PC-3 (cell line): Measurements from ENCODE around the gene IGFBP1. TPM values are rescaled to one million over a fixed set of nuclear protein-coding genes. Genes with fewer than 3 reads are reported as not detected.

Experiments
- ATAC-seq: fragments of 200-7000 bp; cut with Tn5 transposase; 2 replicates; pipeline ENCODE4 v1.9.1; 2020; ENCODE audit warnings: mild to moderate bottlenecking, moderate library complexity
- BruUV-seq: library from RNA; stranded (reverse); fragments of 400-500 nt; replicated peaks from 2 replicates; lab custom pipeline; 2021; lab: Mats Ljungman, UMichigan
- CTCF ChIA-PET: fragments of 300-600 bp; sonication (Branson Sonifier 250); formaldehyde crosslinking; loops from one replicate; lab custom pipeline; 2022; ENCODE audit warnings: antibody characterized with exemption; lab: Charles Lee
- POLR2A ChIA-PET: fragments of 300-600 bp; sonication (Branson Sonifier 250); formaldehyde crosslinking; loops from one replicate; lab custom pipeline; 2022; ENCODE audit warnings: antibody characterized with exemption; ENCODE audit not compliant: unreplicated experiment; lab: Charles Lee
- DNase-seq: peaks from one replicate; pipeline ENCODE4 v3.0.0-alpha.2; 2015
- H2AFZ ChIP-seq: fragments of 300-600 bp; sonication (generic); 2 replicates; pipeline ENCODE4 v1.6.0; 2016; ENCODE audit warnings: antibody characterized with exemption, low read length
- H3F3A ChIP-seq: fragments of 300-600 bp; sonication (generic); one replicate; pipeline ENCODE4 v1.6.0; 2017; ENCODE audit warnings: antibody characterized with exemption, low read length, control low read depth, mild to moderate bottlenecking; ENCODE audit not compliant: unreplicated experiment
- H3K27ac ChIP-seq: fragments of 300-600 bp; sonication (generic); 2 replicates; pipeline ENCODE4 v1.5.1; 2016; ENCODE audit warnings: mild to moderate bottlenecking, low read length
- H3K27me3 ChIP-seq: fragments of 300-600 bp; sonication (generic); 2 replicates; pipeline ENCODE4 v1.6.1; 2016; ENCODE audit warnings: low read length, mixed read lengths
- H3K36me3 ChIP-seq: fragments of 300-600 bp; sonication (generic); 2 replicates; pipeline ENCODE4 v1.6.1; 2016; ENCODE audit warnings: low read depth, mixed run types, low read length, mixed read lengths
- H3K4me1 ChIP-seq: fragments of 300-600 bp; sonication (generic); 2 replicates; pipeline ENCODE4 v1.5.1; 2016; ENCODE audit warnings: low read length; ENCODE audit not compliant: insufficient read depth
- H3K4me2 ChIP-seq: fragments of 300-600 bp; sonication (generic); 2 replicates; pipeline ENCODE4 v1.6.0; 2016; ENCODE audit warnings: low read length
- H3K4me3 ChIP-seq: fragments of 300-600 bp; sonication (generic); 2 replicates; pipeline ENCODE4 v1.5.1; 2016; ENCODE audit warnings: mild to moderate bottlenecking, low read length, mixed read lengths
- H3K79me2 ChIP-seq: fragments of 300-600 bp; sonication (generic); 2 replicates; pipeline ENCODE4 v1.6.1; 2017; ENCODE audit warnings: low read length, mixed read lengths
- H3K9ac ChIP-seq: fragments of 300-600 bp; sonication (generic); 2 replicates; pipeline ENCODE4 v1.6.0; 2016; ENCODE audit warnings: mild to moderate bottlenecking, low read length
- H3K9me2 ChIP-seq: fragments of 300-600 bp; sonication (generic); replicated peaks from 2 replicates; pipeline ENCODE4 v1.6.1; 2016; ENCODE audit warnings: mixed run types, low read length, mixed read lengths
- H3K9me3 ChIP-seq: fragments of 300-600 bp; sonication (generic); 2 replicates; pipeline ENCODE4 v1.6.1; 2016; ENCODE audit warnings: low read length, mixed read lengths
- H4K20me1 ChIP-seq: fragments of 300-600 bp; sonication (generic); 2 replicates; pipeline ENCODE4 v1.6.1; 2016; ENCODE audit warnings: low read length, mixed read lengths
- EZH2 ChIP-seq: fragments of 300-600 bp; sonication (generic); IDR thresholded peaks from one replicate; pipeline ENCODE4 v1.6.1; 2017; ENCODE audit warnings: antibody characterized with exemption, mild to moderate bottlenecking, low read length; ENCODE audit not compliant: unreplicated experiment
- EZH2phosphoT487 ChIP-seq: fragments of 300-600 bp; sonication (generic); IDR thresholded peaks from 2 replicates; pipeline ENCODE4 v1.6.1; 2018; ENCODE audit warnings: mild to moderate bottlenecking, antibody characterized with exemption, low read length, borderline replicate concordance
- intact Hi-C: fragments of 100-400 bp; cut with micrococcal nuclease; formaldehyde crosslinking; loops from 2 replicates; pipeline ENCODE4 v1.9.0; 2023
- total RNA-seq: library from RNA; depleted of rRNA; stranded (reverse); fragments of >200 nt; gene quantifications from 2 replicates; pipeline ENCODE4 v1.2.3, GENCODE V29; 2014
- TF ChIP-seq, protein P1 (sequence below): fragments of 300-600 bp; sonication (generic); conservative IDR thresholded peaks from 2 replicates; pipeline ENCODE4 v1.5.1; 2017; ENCODE audit warnings: antibody characterized with exemption, low read depth, mild to moderate bottlenecking, low read length

Gene IGFBP1
- total RNA-seq, 1 experiment from 2014 or later, result 1.5 TPM

DNA sequence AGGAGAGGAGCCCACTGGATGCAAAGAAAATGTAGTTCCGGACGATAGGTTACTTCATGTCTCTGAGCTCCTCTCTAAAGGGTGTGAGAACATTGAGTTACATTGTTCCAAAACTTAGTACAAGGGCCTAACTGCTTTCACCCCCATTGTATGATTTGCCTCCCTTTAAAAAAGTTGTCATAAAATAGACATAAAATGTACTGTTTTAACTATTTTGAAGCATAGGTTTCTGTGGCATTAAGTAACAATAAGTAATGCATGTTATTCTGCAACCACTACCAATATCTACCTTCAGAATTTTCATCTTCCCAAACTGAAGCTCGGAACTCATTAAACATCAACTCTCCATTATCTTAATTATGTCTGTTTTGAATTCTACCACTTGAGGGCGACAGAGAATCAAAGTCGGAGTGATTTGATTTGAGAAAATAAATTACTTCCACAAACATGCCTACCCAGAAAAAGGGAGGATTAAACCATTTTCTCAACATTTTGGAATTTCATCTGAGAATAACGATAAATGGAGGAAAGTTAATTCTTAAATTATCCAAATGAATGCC is 2.7 kb downstream of the IGFBP1 start:
- no peaks in the 10 kb centered on the region for H3K9me2 ChIP-seq
- ChIA-PET POLR2A (no interaction called here), CTCF (interaction anchor here (0.5 kb wide), 1 partner anchor 827 kb away, joined by 3 read pairs; no protein-coding TSS in a partner anchor)
- 0 out of 2 replicates have a peak, but pooled peaks cover 5% of the 10 kb centered on the region for H3K79me2 ChIP-seq
- TF ChIP-seq EZH2phosphoT487 (no peak), EZH2 (no peak)
- TF ChIP-seq, protein P1, sequence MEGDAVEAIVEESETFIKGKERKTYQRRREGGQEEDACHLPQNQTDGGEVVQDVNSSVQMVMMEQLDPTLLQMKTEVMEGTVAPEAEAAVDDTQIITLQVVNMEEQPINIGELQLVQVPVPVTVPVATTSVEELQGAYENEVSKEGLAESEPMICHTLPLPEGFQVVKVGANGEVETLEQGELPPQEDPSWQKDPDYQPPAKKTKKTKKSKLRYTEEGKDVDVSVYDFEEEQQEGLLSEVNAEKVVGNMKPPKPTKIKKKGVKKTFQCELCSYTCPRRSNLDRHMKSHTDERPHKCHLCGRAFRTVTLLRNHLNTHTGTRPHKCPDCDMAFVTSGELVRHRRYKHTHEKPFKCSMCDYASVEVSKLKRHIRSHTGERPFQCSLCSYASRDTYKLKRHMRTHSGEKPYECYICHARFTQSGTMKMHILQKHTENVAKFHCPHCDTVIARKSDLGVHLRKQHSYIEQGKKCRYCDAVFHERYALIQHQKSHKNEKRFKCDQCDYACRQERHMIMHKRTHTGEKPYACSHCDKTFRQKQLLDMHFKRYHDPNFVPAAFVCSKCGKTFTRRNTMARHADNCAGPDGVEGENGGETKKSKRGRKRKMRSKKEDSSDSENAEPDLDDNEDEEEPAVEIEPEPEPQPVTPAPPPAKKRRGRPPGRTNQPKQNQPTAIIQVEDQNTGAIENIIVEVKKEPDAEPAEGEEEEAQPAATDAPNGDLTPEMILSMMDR, result peak; percentile 82
- H3K4me2 ChIP-seq, result no peak overlapping the region
- H3K9me3 ChIP-seq, result no peaks in the 10 kb centered on the region
- no peak overlapping the region for H3K4me3 ChIP-seq
- no peaks in the 10 kb centered on the region for H3K27me3 ChIP-seq
- DNase-seq (peak; percentile 78), ATAC-seq (no peak)
- no TSS peak for BruUV-seq
- H3F3A ChIP-seq, result no peaks in the 10 kb centered on the region
- no peaks in the 10 kb centered on the region for H4K20me1 ChIP-seq
- H3K4me1 ChIP-seq, result peaks cover 26% of the 10 kb centered on the region
- no peak overlapping the region for H3K27ac ChIP-seq
- no peak overlapping the region for H3K9ac ChIP-seq
- intact Hi-C loops, result loop anchor here (1.0 to 2.0 kb wide), 3 partner anchors 26 to 1364 kb away; no protein-coding TSS in a partner anchor
- H3K36me3 ChIP-seq, result no peaks in the 10 kb centered on the region
- H2AFZ ChIP-seq, result no peak overlapping the region

- no TSS peak for BruUV-seq
- Histone ChIP-seq H3F3A (no peaks in the 10 kb centered on the region), H3K36me3 (no peaks in the 10 kb centered on the region), H3K27me3 (no peaks in the 10 kb centered on the region), H4K20me1 (no peaks in the 10 kb centered on the region), H3K9ac (no peak overlapping the region), H3K79me2 (0 out of 2 replicates have a peak, but pooled peaks cover 5% of the 10 kb centered on the region), H3K4me3 (no peak overlapping the region), H3K9me2 (no peaks in the 10 kb centered on the region), H3K4me1 (peaks cover 18% of the 10 kb centered on the region), H3K27ac (no peak overlapping the region), H2AFZ (no peak overlapping the region), H3K9me3 (no peaks in the 10 kb centered on the region), H3K4me2 (no peak overlapping the region)
- ATAC-seq, result no peak
- intact Hi-C loops, result loop anchor here (1.0 to 2.0 kb wide), 3 partner anchors 25 to 1363 kb away; no protein-coding TSS in a partner anchor
- DNase-seq, result no peak
- TF ChIP-seq EZH2phosphoT487 (no peak), EZH2 (no peak)
- TF ChIP-seq, protein P1, result no peak
- ChIA-PET CTCF (interaction anchor here (0.5 kb wide), 1 partner anchor 804 kb away, joined by 4 read pairs; no protein-coding TSS in a partner anchor), POLR2A (no interaction called here)
These were observed 3.4 kb downstream of the IGFBP1 start for GRCh38 chr7:45891462-45892402.
